ENCODE results near the gene PBOV1.

PBOV1 gene

DNA sequence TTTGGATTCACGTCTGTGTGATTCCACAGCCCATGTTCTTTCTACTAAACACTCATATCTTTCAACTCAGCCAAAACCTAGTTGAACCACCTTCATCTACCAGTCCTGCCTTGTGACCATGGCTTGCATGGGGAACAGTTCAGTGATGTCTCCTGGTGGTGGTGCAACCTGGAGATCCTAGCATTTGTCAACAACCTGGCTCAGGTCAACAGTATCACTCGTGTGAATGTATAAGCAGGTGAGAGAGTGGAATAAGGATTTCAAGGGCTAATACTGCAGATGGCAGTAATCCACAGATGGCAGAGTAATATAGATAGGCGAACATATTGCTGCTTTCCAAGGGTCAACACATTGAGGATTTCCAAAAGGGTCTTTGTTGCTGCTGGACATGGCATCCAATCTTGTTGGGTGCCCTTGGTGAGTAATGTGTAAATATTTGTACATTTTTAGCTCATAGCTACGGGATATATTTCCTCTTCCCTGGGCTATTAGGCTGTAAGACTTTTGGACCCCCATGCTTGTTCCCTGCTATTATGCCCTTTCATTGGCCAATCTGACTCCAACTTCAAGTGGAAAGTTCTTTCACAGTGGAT, 13.4 kb downstream of the PBOV1 start:
- DNase-seq (ENCODE audit: low read depth) = no peak

DNA sequence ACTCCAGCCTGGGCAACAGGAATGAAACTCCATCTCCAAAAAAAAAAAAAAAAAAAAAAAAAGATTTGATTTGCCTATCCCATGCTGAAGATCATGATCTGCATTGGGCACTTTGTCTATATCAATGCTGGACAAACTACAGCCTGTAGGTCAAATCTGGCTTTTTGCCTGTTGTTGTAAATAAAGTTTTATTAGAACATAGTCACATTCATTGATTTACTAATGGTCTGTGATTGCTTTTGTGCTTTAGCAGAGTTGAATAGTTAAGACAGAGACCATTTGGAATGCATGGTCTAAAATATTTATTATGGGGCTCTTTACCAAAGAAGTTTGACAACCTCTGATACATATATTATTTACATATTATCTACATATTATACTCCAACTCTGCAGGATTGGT, 14.0 kb downstream of the PBOV1 start:
- no peak for DNase-seq (ENCODE audit: low read depth)

DNA sequence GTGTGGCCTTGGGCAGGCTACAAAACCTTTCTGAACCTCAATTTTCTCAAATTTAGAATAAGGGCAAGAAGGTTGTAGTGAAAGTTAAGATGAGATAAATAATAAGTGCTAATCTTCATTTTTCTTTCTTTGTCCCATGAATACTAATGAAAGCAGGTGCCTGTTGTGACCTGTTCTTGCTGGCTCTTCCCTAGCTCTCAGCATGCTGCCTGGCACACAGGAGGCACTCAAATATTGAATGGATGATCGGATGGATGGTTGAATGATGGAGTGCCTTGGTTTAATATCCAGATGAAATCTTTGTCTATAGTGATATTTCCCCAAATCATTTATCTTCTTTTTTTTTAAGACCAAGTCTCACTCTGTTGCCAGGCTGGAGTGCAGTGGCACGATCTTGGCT, 15.0 kb downstream of the PBOV1 start:
- no peak for DNase-seq (ENCODE audit: low read depth)

DNA sequence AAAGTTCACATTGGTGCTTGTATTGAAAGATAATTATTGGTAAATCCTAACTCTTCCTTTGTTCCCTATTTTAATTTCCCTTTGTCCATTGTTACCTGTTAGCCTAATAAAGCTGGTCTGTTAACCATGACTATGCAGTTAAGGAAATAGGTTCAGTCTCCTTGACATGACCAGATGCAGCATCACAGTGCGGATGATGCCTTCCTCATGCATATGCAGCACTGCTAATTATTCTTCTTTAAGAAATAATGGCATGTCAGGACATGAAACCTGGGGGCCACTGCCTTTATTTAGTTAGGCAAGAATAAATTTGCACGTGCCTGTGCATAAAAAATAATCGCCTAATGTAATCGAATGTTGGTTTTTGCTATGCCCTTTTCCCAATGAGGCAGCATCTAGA, 16.5 kb downstream of the PBOV1 start:
- no peak for DNase-seq (ENCODE audit: low read depth)

DNA sequence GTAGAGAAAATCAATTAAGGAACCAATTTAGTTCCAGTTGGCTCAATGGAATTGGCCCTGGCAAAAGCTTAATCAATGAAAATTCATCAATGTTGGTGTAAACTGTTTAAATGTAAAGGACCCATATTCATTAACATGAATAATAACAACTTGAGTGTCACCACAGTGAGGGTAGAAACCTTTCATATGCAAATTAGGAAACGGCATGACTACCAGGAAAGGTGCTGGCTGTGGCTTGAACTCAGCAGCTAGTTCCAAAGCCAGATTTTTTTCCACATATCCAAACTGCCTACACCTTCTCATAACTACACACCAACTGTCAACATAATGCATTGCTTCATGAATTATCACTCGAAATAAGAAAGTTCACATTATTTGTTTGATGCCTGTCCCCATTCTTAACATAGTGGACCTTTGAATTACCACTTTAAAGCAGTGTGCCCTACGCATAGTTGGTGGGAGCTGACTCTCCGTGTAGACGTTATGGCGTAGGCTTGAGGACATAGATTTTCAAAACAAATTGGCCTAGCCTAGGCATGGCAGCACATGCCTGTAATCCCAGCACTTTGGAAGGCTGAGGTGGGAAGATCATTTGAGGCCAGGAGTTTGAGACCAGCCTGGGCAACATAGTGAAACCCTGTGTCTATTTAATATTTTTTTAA, 19.7 kb downstream of the PBOV1 start:
- no peak for DNase-seq (ENCODE audit: low read depth)

DNA sequence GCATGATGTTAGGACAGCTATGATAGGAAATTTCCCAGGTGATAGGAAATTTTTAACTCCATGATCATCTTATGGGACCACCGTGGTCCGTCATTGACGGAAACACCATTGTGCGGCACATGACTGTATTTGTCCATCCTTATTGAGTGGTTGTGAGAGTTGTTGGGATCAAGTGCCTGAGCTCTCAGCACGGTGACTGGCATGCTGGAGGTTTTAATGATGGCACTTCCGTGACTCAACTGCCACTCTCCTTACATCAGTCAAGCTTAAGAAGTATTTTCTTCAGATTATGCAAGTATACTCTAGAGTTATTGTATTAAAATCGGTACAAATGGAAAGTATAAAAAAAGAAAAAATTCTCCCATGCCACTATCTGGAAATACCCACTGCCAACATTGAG, 20.7 kb downstream of the PBOV1 start:
- no peak for DNase-seq (ENCODE audit: low read depth)

DNA sequence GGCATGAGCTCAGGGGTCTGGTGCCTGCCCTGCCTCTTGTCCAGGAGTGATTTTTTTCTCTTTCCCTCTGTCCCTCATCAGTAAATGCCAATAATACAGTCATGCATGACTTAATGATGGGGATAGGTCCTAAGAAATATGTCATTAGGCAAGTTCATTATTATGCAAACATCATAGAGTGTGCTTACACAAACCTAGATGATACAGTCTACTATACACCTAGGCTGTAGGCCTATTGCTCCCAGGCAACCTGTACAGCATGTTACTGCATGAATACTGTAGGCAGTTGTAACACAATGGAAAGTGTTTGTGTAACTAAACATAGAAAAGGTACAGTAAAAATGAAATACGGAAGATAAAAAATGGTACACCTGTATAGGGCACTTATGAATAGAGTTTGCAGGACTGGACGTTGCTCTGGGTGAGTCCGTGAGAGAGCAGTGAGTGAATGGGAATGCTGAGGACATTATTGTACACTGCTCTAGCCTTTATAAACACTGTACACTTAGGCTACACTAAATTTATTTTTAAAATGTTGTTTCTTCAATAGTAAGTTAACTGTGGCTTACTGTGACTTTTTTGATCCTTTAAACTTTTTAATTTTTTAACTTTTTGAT, 22.1 kb downstream of the PBOV1 start:
- no peak for DNase-seq (ENCODE audit: low read depth)

DNA sequence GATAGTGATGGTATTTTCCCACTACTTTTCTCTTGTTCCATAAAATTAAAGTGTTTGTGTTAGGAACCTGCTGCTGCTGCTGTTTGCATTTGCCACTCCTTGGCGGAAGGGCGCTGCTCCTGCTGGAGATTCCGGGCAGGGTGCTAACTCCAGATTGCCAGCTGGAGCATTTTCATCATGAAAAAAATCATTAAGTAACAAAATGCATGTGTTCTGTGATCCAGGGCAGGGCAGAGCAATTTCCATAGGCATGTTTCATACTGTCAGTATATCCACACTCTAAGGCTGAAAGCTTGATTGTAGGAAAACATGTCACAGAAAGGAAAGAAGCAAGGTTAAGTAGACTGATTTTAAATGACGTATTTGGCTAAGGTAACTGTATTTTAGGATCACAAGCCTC, 24.0 kb downstream of the PBOV1 start:
- DNase-seq (ENCODE audit: low read depth) = no peak

DNA sequence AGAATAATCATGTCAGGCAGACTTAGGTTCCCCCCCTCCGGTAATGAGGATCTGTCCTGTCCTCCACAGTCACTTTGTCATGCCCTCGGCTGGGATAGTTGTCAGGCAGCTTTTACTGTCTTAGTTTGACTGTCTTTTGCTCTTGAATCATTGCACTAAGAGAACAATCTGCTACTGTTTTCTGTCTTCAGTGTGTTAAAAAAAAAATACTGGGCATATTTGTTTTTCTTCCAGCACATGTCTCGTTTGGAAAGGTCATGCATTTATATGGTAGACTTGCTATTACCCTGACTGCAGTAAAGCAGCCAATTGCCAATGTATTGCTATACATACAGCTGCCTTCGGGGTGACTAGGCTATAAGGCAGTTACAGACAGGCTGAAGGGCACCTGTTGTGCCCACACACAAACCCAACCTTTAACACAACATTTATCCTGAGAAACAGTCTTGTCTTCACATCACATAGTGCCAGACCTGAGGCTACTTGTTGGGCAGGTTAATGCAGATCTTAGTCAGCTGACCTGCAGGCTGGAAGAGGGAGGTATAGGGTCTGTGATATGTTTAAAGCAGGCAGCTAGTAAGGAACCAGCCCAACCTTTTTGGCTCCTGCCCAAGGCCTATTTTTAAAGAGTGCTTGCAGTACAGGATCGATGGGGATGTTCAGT, 29.9 kb downstream of the PBOV1 start:
- DNase-seq (ENCODE audit: low read depth) = no peak

DNA sequence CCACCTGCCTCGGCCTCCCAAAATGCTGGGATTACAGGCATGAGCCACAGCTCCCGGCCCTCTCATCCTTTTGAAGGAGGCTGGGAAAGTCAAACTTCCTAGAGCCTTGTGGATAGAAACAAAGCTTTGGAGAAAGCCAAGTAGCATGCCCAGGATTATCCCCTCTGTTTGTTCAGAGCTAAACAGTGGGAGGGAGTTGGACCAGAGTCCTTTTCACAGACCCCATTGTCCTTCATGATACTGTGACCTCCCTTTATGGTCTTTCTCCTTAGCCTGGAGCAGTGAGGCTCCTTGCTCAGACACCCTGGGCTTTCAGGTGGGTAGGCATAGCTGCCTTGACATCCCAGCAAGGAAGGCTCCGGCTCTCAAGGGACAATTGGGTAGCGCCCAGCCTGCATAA, 31.1 kb downstream of the PBOV1 start:
- DNase-seq (ENCODE audit: low read depth) = no peak

DNA sequence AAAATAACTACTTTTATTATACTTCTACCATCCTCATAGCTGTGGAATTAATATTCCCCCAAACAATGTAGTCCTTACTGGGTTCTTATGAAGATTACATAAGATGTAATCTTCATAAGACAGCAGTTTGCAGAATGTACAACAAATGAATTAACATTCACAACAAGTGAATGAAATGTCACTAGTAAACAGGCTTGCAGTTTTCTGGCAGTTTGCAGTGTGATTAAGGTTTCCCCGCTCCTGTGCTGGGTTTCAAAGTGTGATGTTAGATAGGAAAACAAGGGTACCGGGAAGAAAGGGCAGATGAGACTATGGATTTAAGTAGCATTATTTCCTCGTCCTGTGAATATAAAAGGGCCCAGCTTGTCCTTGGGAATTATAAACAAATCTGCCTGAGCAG, 34.1 kb downstream of the PBOV1 start:
- DNase-seq (ENCODE audit: low read depth) = no peak

DNA sequence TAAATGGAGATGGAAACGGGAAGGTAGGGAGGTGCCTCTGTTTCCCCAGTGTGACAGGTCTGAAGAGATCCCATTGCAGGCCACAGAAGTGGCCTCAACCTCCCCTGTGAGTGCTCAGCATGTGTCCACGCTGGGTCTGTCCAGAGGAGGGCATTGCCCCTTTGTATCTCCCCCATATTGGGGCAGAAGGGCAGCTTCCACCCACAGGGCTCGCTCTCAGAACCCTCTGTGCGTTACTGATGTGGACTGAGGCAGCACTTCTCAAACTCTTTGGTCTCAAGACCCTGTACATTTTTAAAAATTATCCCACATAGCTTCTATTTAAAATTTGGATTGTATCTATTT, 34.5 kb downstream of the PBOV1 start:
- DNase-seq (ENCODE audit: low read depth) = no peak

DNA sequence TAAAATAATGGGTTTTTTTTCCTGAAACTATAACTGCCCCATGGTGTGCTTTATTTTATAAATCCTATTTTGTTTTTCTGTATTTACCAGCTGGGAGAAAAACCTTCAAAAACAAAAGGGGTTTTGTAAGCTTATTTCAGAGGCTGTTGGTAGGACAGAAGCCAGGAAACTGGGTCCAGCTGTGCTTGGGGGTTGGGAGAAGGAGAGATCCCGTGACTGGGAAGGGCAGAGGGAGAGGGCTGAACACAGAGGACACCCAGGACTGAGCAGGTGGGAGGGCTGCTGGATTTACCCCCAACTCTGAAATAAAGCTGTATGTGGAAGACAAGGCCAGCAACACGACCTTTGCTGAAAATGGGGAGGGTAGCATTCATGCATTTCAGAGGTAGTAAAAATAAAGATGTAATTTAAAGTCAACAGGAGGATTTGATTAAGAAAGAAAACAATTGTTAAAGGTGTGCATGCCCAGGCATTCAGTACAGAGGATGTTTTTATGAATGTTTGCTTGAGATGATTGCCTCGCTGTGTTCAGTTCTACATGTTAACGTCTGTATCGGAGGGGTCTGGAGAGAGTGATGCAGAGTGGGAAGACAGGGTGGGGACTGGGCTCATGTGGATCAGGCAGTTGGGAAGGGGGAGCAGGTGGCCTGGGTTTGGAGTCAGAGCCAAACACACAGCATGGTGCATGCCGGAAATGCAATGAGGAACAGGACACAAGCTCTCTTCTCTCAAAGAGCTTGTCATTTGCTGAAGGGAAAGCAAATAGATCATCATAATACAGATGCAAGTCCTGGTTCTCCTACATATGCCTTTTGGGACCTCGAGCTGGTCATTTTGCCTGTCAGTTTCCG, 35.1 kb downstream of the PBOV1 start:
- no peak for DNase-seq (ENCODE audit: low read depth)

DNA sequence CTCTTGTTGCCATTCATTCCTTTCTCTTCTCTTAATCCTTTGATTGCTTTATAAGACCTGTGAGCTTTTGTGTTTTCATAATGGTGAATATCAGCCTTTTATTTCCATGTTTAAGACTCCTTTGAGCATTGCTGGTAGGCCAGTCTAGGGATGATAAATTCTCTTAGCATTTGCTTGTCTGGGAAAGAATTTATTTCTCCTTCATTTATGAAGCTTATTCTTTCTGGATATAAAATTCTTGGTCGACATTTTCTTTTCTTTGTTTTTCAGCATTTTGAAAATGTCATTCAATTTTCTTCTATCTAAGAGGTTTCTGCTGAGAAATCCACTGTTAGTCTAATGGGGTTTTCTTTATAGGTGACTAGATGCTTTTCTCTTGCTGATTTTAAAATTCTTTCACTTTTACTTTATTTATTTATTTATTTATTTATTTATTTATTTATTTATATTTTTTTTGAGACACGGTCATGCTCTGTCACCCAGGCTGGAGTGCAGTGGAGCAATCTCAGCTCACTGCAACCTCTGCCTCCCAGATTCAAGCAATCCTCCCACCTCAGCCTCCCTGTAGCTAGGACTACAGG, 41.5 kb downstream of the PBOV1 start:
- DNase-seq (ENCODE audit: low read depth) = no peak

DNA sequence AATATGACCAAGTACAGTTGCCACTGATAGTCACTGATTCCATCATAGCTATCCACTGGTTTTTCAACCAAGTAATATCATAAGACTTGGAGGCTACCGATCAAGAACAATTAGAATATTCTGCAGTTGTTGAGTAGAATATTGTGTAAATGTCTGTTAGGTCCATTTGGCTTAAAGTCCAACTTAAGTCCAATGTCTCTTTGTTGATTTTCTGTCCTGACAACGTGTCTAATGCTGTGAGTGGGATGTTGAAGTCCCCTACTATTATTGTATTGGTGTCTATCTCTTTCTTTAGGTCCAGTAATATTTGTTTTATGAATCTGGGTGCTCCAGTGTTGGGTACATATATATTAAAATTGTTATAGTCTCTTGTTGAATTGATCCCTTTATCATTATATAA, 42.7 kb downstream of the PBOV1 start:
- DNase-seq (ENCODE audit: low read depth) = no peak

Measured in stimulated activated CD8-positive, alpha-beta memory T cell treated with anti-CD3 and anti-CD28 coated beads, Interleukin-15, amount 100 ng/mL, for 1 hour (primary cell).